ENCODE data around the gene RNH1. TPM values are rescaled to one million over a fixed set of nuclear protein-coding genes. Genes with fewer than 3 reads are reported as not detected.

Gene RNH1
- total RNA-seq, 4 donors from 2014 or later = 206 to 378 (median 222) TPM

DNA sequence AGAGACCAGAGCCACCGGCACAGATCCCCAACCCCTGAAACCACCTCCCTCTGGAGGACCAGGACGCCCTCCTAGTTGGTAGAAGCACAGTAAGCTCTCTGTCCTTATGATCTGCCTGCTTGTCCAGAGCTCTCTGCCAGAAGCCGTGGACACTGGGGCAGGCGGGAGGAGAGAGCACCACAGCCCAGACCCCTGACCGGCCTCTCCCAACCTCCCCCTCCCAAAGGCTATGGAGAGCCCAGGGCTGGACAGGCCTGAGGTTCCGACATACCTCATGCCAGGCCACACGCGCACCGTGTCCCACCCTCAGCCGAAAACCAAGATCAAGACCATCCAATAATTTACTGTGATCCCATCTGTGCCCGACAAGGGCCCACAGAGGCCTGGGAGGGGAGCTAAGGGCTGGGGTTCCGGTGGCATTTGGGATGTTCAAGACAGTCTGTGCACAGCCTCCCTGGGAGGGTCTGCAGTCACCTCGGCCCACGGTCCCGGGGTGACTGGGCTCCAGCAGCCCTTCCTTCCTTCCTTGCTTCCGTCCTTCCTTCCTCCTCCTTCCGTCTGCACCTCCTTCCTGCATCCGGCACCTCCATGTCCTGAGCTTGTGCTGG lies 25.0 kb upstream of the RNH1 start:
- TF ChIP-seq POLR2A (IDR thresholded peaks at IDR 0.05) = no peak
- TF ChIP-seq, protein P1, sequence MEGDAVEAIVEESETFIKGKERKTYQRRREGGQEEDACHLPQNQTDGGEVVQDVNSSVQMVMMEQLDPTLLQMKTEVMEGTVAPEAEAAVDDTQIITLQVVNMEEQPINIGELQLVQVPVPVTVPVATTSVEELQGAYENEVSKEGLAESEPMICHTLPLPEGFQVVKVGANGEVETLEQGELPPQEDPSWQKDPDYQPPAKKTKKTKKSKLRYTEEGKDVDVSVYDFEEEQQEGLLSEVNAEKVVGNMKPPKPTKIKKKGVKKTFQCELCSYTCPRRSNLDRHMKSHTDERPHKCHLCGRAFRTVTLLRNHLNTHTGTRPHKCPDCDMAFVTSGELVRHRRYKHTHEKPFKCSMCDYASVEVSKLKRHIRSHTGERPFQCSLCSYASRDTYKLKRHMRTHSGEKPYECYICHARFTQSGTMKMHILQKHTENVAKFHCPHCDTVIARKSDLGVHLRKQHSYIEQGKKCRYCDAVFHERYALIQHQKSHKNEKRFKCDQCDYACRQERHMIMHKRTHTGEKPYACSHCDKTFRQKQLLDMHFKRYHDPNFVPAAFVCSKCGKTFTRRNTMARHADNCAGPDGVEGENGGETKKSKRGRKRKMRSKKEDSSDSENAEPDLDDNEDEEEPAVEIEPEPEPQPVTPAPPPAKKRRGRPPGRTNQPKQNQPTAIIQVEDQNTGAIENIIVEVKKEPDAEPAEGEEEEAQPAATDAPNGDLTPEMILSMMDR (IDR thresholded peaks at IDR 0.05) = no peak
- DNase-seq = no peak

GRCh38 chr11:530960-531831 lies 24.2 kb upstream of the RNH1 start:
- H3K27me3 ChIP-seq = no peaks in the 10 kb centered on the region
- DNase-seq = no peak
- H3K4me1 ChIP-seq = peaks cover 24 to 40% (median 29%) of the 10 kb centered on the region in 3 donors
- TF ChIP-seq, protein P1 (IDR thresholded peaks at IDR 0.05) = no peak
- no peak for TF ChIP-seq POLR2A (IDR thresholded peaks at IDR 0.05)
- H3K27ac ChIP-seq = no peak overlapping the region
- H3K36me3 ChIP-seq = peaks cover 18 to 46% (median 26%) of the 10 kb centered on the region in 3 donors
- WGBS, 2 donors = 87% methylated on average over 5 of the region's 28 CpGs; no CpG with 5 or more reads in 1 of the 2 donors
- no peaks in the 10 kb centered on the region for H3K9me3 ChIP-seq
- no peak overlapping the region for H3K4me3 ChIP-seq
- intact Hi-C loops (cut with DNase I) = no loop called here

More for the DNA sequence above, 25.0 kb upstream of the RNH1 start:
- Histone ChIP-seq H3K27ac (no peak overlapping the region), H3K27me3 (no peaks in the 10 kb centered on the region), H3K36me3 (peaks cover 18 to 46% (median 26%) of the 10 kb centered on the region in 3 donors), H3K4me3 (no peak overlapping the region), H3K4me1 (peaks cover 32 to 48% (median 37%) of the 10 kb centered on the region in 3 donors), H3K9me3 (no peaks in the 10 kb centered on the region)
- intact Hi-C loops (cut with DNase I) = no loop called here
- 62 to 73% methylated on average over 8 to 11 of the region's 18 CpGs for WGBS, 2 donors

- DNase-seq = no peak
- 73% methylated on average over 6 of the region's 18 CpGs; no CpG with 5 or more reads in 1 of the 2 donors for WGBS, 2 donors
- no peak overlapping the region for H3K27ac ChIP-seq
- H3K9me3 ChIP-seq = no peaks in the 10 kb centered on the region
- intact Hi-C loops (cut with DNase I) = no loop called here
- no peak overlapping the region for H3K4me3 ChIP-seq
- H3K4me1 ChIP-seq = peaks cover 20 to 34% (median 26%) of the 10 kb centered on the region in 3 donors
- peaks cover 18 to 46% (median 26%) of the 10 kb centered on the region in 3 donors for H3K36me3 ChIP-seq
- TF ChIP-seq, protein P1 (IDR thresholded peaks at IDR 0.05) = no peak
- no peak for TF ChIP-seq POLR2A (IDR thresholded peaks at IDR 0.05)
- no peaks in the 10 kb centered on the region for H3K27me3 ChIP-seq
These were observed 22.8 kb upstream of the RNH1 start for GRCh38 chr11:529728-530411.

DNA sequence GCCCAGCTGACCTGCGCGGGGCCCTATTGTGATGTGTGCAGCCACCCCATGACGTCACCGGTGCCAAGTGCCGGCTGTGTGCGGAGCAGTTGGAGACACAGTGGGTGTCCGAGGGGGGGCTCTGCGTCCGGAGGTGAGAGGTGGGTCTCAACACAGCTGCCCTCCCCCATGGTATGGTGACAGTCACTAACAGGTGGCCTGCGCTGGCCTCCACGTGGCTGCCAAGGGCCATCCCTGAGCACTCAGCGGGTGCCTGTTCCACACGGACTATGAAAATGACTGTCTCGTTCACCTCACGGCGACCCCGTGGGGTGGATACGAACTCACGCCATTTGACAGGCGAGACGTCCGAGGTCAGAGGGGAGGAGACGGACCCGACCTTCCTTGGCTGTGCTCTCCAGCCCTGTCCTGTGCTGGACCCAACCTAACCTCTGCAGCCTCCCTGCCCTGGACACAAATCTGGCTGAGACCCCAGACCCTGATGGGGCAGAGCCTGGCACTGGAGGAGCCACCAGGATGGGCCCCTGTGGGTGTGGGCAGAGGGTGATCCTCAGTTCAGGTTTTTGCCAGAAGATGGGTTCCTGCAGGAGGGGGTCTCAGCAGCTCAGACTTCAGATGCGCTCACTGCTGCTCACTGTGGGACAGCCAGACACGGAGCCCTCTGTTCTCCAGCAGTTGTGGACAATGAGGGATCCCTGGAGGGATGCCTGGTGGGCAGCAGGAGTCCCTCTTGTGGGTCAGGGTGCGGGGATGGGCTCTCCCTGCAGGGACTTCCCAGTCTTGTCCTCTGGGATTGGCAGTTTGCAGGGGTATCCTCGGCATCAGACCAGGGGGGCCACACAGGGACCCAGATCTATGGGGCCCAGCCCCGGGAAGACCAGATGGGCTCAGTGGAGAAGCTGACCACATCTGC lies 22.0 kb upstream of the RNH1 start:
- 51 to 92% methylated on average over 2 to 14 of the region's 29 CpGs for WGBS, 2 donors
- H3K27ac ChIP-seq = no peak overlapping the region
- intact Hi-C loops (cut with DNase I) = no loop called here

More for the DNA sequence above, 22.0 kb upstream of the RNH1 start:
- Histone ChIP-seq H3K27me3 (no peaks in the 10 kb centered on the region), H3K36me3 (peaks cover 18 to 43% (median 26%) of the 10 kb centered on the region in 3 donors), H3K9me3 (no peaks in the 10 kb centered on the region), H3K4me3 (no peak overlapping the region), H3K4me1 (peaks cover 16 to 27% (median 22%) of the 10 kb centered on the region in 3 donors)
- DNase-seq = no peak
- TF ChIP-seq POLR2A (IDR thresholded peaks at IDR 0.05) = no peak
- TF ChIP-seq, protein P1 (IDR thresholded peaks at IDR 0.05) = no peak
